ENCODE results near the gene FNDC10.

Gene FNDC10

DNA sequence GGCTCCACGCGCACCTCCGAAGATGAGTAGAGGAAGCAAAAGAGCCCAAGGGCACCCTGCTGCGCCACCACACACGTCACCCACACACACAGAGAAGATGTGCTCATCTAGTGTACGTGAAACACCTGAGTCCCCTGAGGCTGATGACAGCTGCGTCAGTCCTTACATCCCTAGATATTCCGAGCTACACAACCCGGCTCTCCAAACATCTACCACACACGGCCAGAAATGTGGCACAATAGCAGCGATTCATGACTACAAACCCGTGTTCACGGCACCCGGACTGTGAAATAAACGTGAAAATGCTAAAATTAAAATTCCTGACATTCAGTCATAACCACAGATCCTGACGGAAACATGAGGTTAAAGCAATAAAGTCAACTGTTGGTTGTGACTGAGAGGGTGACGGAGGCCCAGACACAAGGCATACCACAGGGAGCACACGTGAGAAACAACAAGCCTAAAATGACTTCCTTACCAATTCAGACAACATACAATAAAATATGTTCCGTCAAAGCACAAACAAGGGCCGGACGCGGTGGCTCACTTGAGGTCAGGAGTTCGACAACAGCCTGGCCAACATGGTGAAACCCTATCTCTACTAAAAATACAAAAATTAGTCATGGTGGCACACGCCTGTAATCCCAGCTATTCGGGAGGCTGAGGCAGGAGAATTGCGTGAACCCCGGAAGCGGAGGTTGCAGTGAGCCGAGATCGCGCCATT, 32.6 kb downstream of the FNDC10 start:
- Histone ChIP-seq H3K36me3 (ENCODE audit: control insufficient read depth in 1 of 2, insufficient read depth in 2 of 2, low read length in 2 of 2) (peaks cover 43% of the 10 kb centered on the region in 2 experiments), H4K8ac (ENCODE audit: low read depth, low read length) (no peak overlapping the region), H3K4ac (ENCODE audit: low read depth, low read length) (peak overlapping the region; percentile 85), H3K14ac (ENCODE audit: low read length) (no peak overlapping the region), H3K79me1 (ENCODE audit: low read length) (no peaks in the 10 kb centered on the region), H3K18ac (ENCODE audit: low read length) (no peak overlapping the region), H2AK5ac (ENCODE audit: low read length) (no peak overlapping the region), H3K27me3 (ENCODE audit: insufficient read depth, low read length) (no peaks in the 10 kb centered on the region), H4K91ac (ENCODE audit: low read depth, low read length) (no peak overlapping the region), H3K4me2 (ENCODE audit: low read length) (no peak overlapping the region), H2AFZ (ENCODE audit: insufficient read depth, low read length, poor library complexity) (no peak overlapping the region), H4K12ac (ENCODE audit: low read depth, low read length) (no peak overlapping the region), H2BK12ac (ENCODE audit: low read length) (no peak overlapping the region), H3K79me2 (ENCODE audit: control insufficient read depth, insufficient read depth, low read length, poor library complexity) (peaks cover 21% of the 10 kb centered on the region), H2BK120ac (ENCODE audit: insufficient read depth, low read length, poor library complexity) (no peak overlapping the region), H3K23ac (ENCODE audit: low read length) (no peak overlapping the region), H3K9me3 (ENCODE audit: insufficient read depth, low read depth, low read length) (no peaks in the 10 kb centered on the region), H3K27ac (ENCODE audit: low read depth, low read length) (no peak overlapping the region), H3K4me3 (ENCODE audit: low read depth, low read length) (no peak overlapping the region), H3K9ac (ENCODE audit: low read length) (no peak overlapping the region), H3K4me1 (ENCODE audit: control insufficient read depth in 1 of 2, insufficient read depth in 2 of 2, low read length in 2 of 2) (no peaks in the 10 kb centered on the region), H2BK5ac (ENCODE audit: low read depth, low read length, poor library complexity) (no peak overlapping the region)
- no CpG with 5 or more reads among the region's 31 CpGs for WGBS (ENCODE audit: extremely low coverage, insufficient coverage, insufficient read length)
- DNase-seq = peak; percentile 84 to 86

GRCh38 chr1:1565340-1565739, 34.6 kb downstream of the FNDC10 start:
- H3K14ac ChIP-seq (ENCODE audit: low read length) = no peak overlapping the region
- no peak overlapping the region for H2BK12ac ChIP-seq (ENCODE audit: low read length)
- H3K4me3 ChIP-seq (ENCODE audit: low read depth, low read length) = no peak overlapping the region
- peaks cover 14% of the 10 kb centered on the region for H3K79me2 ChIP-seq (ENCODE audit: control insufficient read depth, insufficient read depth, low read length, poor library complexity)
- no peak overlapping the region for H4K8ac ChIP-seq (ENCODE audit: low read depth, low read length)
- no peak overlapping the region for H2AFZ ChIP-seq (ENCODE audit: insufficient read depth, low read length, poor library complexity)
- no peak overlapping the region for H2BK120ac ChIP-seq (ENCODE audit: insufficient read depth, low read length, poor library complexity)
- H3K27me3 ChIP-seq (ENCODE audit: insufficient read depth, low read length) = no peaks in the 10 kb centered on the region
- no peak overlapping the region for H3K4me2 ChIP-seq (ENCODE audit: low read length)
- no peak overlapping the region for H4K91ac ChIP-seq (ENCODE audit: low read depth, low read length)
- H3K18ac ChIP-seq (ENCODE audit: low read length) = no peak overlapping the region
- no peaks in the 10 kb centered on the region for H3K4me1 ChIP-seq (ENCODE audit: control insufficient read depth in 1 of 2, insufficient read depth in 2 of 2, low read length in 2 of 2)
- peak overlapping the region; percentile 50 for H3K4ac ChIP-seq (ENCODE audit: low read depth, low read length)
- no peak for DNase-seq
- H2BK5ac ChIP-seq (ENCODE audit: low read depth, low read length, poor library complexity) = no peak overlapping the region
- WGBS (ENCODE audit: extremely low coverage, insufficient coverage, insufficient read length) = no CpG with 5 or more reads among the region's 10 CpGs
- H3K36me3 ChIP-seq (ENCODE audit: control insufficient read depth in 1 of 2, insufficient read depth in 2 of 2, low read length in 2 of 2) = peaks cover 50 to 53% of the 10 kb centered on the region in 2 experiments
- no peak overlapping the region for H3K9ac ChIP-seq (ENCODE audit: low read length)
- H3K23ac ChIP-seq (ENCODE audit: low read length) = no peak overlapping the region
- H3K79me1 ChIP-seq (ENCODE audit: low read length) = no peaks in the 10 kb centered on the region
- no peaks in the 10 kb centered on the region for H3K9me3 ChIP-seq (ENCODE audit: insufficient read depth, low read depth, low read length)
- no peak overlapping the region for H4K12ac ChIP-seq (ENCODE audit: low read depth, low read length)
- H2AK5ac ChIP-seq (ENCODE audit: low read length) = no peak overlapping the region
- H3K27ac ChIP-seq (ENCODE audit: low read depth, low read length) = no peak overlapping the region

DNA sequence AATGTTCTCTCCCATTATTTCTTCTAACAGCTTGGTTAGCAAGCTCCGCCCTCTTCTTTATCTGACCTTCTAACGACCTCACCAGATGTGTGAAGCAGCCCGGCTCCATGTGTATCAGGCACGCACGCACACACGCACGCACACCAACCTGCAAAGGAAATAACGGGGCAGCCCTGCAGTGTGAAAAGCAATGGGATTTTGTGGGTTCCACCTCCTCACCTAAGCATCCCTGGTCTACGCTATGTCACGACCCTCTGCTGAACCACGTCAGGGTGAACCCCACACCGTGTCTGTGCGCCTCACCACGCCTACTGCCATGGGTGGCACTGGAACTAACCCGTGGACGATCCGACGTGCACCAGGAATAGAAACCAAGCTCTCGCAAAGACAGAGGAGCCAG, 35.7 kb downstream of the FNDC10 start:
- no peak overlapping the region for H4K8ac ChIP-seq (ENCODE audit: low read depth, low read length)
- H3K9me3 ChIP-seq (ENCODE audit: insufficient read depth, low read depth, low read length) = no peaks in the 10 kb centered on the region
- no peaks in the 10 kb centered on the region for H3K79me1 ChIP-seq (ENCODE audit: low read length)
- H3K4me1 ChIP-seq (ENCODE audit: control insufficient read depth in 1 of 2, insufficient read depth in 2 of 2, low read length in 2 of 2) = no peaks in the 10 kb centered on the region
- H2BK12ac ChIP-seq (ENCODE audit: low read length) = no peak overlapping the region
- no peak for DNase-seq
- H2AFZ ChIP-seq (ENCODE audit: insufficient read depth, low read length, poor library complexity) = no peak overlapping the region
- H2BK5ac ChIP-seq (ENCODE audit: low read depth, low read length, poor library complexity) = no peak overlapping the region
- H4K12ac ChIP-seq (ENCODE audit: low read depth, low read length) = no peak overlapping the region
- no peak overlapping the region for H3K27ac ChIP-seq (ENCODE audit: low read depth, low read length)
- peaks cover 13% of the 10 kb centered on the region for H3K79me2 ChIP-seq (ENCODE audit: control insufficient read depth, insufficient read depth, low read length, poor library complexity)
- no peak overlapping the region for H4K91ac ChIP-seq (ENCODE audit: low read depth, low read length)
- no CpG with 5 or more reads among the region's 19 CpGs for WGBS (ENCODE audit: extremely low coverage, insufficient coverage, insufficient read length)
- no peak overlapping the region for H3K4me3 ChIP-seq (ENCODE audit: low read depth, low read length)
- no peak overlapping the region for H3K4ac ChIP-seq (ENCODE audit: low read depth, low read length)
- H3K36me3 ChIP-seq (ENCODE audit: control insufficient read depth in 1 of 2, insufficient read depth in 2 of 2, low read length in 2 of 2) = peaks cover 50 to 58% of the 10 kb centered on the region in 2 experiments
- H2AK5ac ChIP-seq (ENCODE audit: low read length) = no peak overlapping the region
- no peaks in the 10 kb centered on the region for H3K27me3 ChIP-seq (ENCODE audit: insufficient read depth, low read length)
- H3K4me2 ChIP-seq (ENCODE audit: low read length) = no peak overlapping the region
- H3K23ac ChIP-seq (ENCODE audit: low read length) = no peak overlapping the region
- H2BK120ac ChIP-seq (ENCODE audit: insufficient read depth, low read length, poor library complexity) = no peak overlapping the region
- peak overlapping the region; percentile 5 for H3K18ac ChIP-seq (ENCODE audit: low read length)
- no peak overlapping the region for H3K9ac ChIP-seq (ENCODE audit: low read length)
- no peak overlapping the region for H3K14ac ChIP-seq (ENCODE audit: low read length)

DNA sequence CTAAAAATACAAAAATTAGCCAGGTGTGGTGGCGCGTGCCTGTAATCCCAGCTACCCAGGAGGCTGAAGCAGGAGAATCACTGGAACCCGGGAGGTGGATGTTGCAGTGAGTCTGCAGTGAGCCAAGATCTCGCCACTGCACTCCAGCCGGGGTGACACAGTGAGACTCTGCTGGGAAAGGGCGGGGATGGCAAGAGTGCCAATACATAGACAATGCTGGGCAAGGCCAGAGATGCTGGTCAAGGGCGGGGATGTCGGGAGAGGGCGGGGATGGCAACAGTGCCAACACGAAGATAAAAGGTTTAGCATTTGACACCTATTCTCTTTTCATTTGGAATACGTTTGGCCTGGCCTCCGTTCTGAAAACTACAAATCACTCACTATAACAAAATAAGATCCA, 36.2 kb downstream of the FNDC10 start:
- H4K12ac ChIP-seq (ENCODE audit: low read depth, low read length) = no peak overlapping the region
- no peak overlapping the region for H4K8ac ChIP-seq (ENCODE audit: low read depth, low read length)
- no peaks in the 10 kb centered on the region for H3K79me1 ChIP-seq (ENCODE audit: low read length)
- H3K9me3 ChIP-seq (ENCODE audit: insufficient read depth, low read depth, low read length) = no peaks in the 10 kb centered on the region
- no peak overlapping the region for H2BK5ac ChIP-seq (ENCODE audit: low read depth, low read length, poor library complexity)
- H3K27me3 ChIP-seq (ENCODE audit: insufficient read depth, low read length) = no peaks in the 10 kb centered on the region
- peaks cover 48 to 58% of the 10 kb centered on the region in 2 experiments for H3K36me3 ChIP-seq (ENCODE audit: control insufficient read depth in 1 of 2, insufficient read depth in 2 of 2, low read length in 2 of 2)
- H3K23ac ChIP-seq (ENCODE audit: low read length) = no peak overlapping the region
- no peak overlapping the region for H4K91ac ChIP-seq (ENCODE audit: low read depth, low read length)
- H3K4ac ChIP-seq (ENCODE audit: low read depth, low read length) = peak overlapping the region; percentile 22
- no peak overlapping the region for H2BK120ac ChIP-seq (ENCODE audit: insufficient read depth, low read length, poor library complexity)
- no peak overlapping the region for H3K14ac ChIP-seq (ENCODE audit: low read length)
- H3K9ac ChIP-seq (ENCODE audit: low read length) = no peak overlapping the region
- no peak overlapping the region for H2BK12ac ChIP-seq (ENCODE audit: low read length)
- no peak overlapping the region for H2AK5ac ChIP-seq (ENCODE audit: low read length)
- H3K27ac ChIP-seq (ENCODE audit: low read depth, low read length) = no peak overlapping the region
- no CpG with 5 or more reads among the region's 12 CpGs for WGBS (ENCODE audit: extremely low coverage, insufficient coverage, insufficient read length)
- H3K79me2 ChIP-seq (ENCODE audit: control insufficient read depth, insufficient read depth, low read length, poor library complexity) = peaks cover 13% of the 10 kb centered on the region
- H3K4me1 ChIP-seq (ENCODE audit: control insufficient read depth in 1 of 2, insufficient read depth in 2 of 2, low read length in 2 of 2) = peaks cover 2% of the 10 kb centered on the region in 2 experiments
- no peak overlapping the region for H2AFZ ChIP-seq (ENCODE audit: insufficient read depth, low read length, poor library complexity)
- DNase-seq = no peak
- no peak overlapping the region for H3K18ac ChIP-seq (ENCODE audit: low read length)
- H3K4me2 ChIP-seq (ENCODE audit: low read length) = no peak overlapping the region
- no peak overlapping the region for H3K4me3 ChIP-seq (ENCODE audit: low read depth, low read length)
